SK-N-SH treated with all-trans-retinoic acid at 6 μM for 48 hours (cell line): ENCODE data around the gene ERFE.

Experiments
- ATAC-seq: fragments of 200-7000 bp; cut with Tn5 transposase; 3 replicates; pipeline ENCODE4 v1.9.1; 2020; ENCODE audit warnings: mild to moderate bottlenecking, moderate library complexity
- ARNTL ChIP-seq: fragments of 450-650 bp; formaldehyde crosslinking; IDR thresholded peaks from 2 replicates; pipeline ENCODE4 v1.5.0; 2020; ENCODE audit warnings: low read depth, mild to moderate bottlenecking, moderate library complexity, borderline replicate concordance
- BACH2 ChIP-seq: fragments of 250-450 bp; sonication (Bioruptor Pico); IDR thresholded peaks from 2 replicates; pipeline ENCODE4 v1.9.0; 2021; ENCODE audit warnings: mild to moderate bottlenecking, borderline replicate concordance
- CREB5 ChIP-seq: fragments of 250-450 bp; sonication (Bioruptor Pico); IDR thresholded peaks from 2 replicates; pipeline ENCODE4 v1.5.1; 2020; ENCODE audit warnings: low read depth, mild to moderate bottlenecking, moderate library complexity
- CSDC2 ChIP-seq: fragments of 250-450 bp; sonication (Bioruptor Pico); IDR thresholded peaks from 2 replicates; pipeline ENCODE4 v1.5.0; 2020; ENCODE audit warnings: mild to moderate bottlenecking, moderate library complexity
- ESRRG ChIP-seq: fragments of 250-450 bp; sonication (Bioruptor Pico); IDR thresholded peaks from 2 replicates; pipeline ENCODE4 v1.6.1; 2021; ENCODE audit warnings: mild to moderate bottlenecking
- GLIS3 ChIP-seq: fragments of 250-450 bp; sonication (Bioruptor Pico); IDR thresholded peaks from 2 replicates; pipeline ENCODE4 v1.5.0; 2020; ENCODE audit warnings: mild to moderate bottlenecking, moderate library complexity
- ISL1 ChIP-seq: fragments of 250-450 bp; sonication (Bioruptor Pico); IDR thresholded peaks from 2 replicates; pipeline ENCODE4 v2.1.2; 2022; ENCODE audit warnings: mild to moderate bottlenecking, moderate library complexity
- OSR1 ChIP-seq: fragments of 250-450 bp; sonication (Bioruptor Pico); IDR thresholded peaks from 2 replicates; pipeline ENCODE4 v1.8.0; 2022; ENCODE audit warnings: moderate library complexity, mild to moderate bottlenecking, inconsistent platforms
- PATZ1 ChIP-seq: fragments of 250-450 bp; sonication (Bioruptor Pico); IDR thresholded peaks from 2 replicates; pipeline ENCODE4 v1.8.0; 2020; ENCODE audit warnings: mild to moderate bottlenecking, moderate library complexity, borderline replicate concordance
- PPARA ChIP-seq: fragments of 250-450 bp; sonication (Bioruptor Pico); IDR thresholded peaks from 2 replicates; pipeline ENCODE4 v1.5.0; 2020; ENCODE audit warnings: mild to moderate bottlenecking, borderline replicate concordance
- RARB ChIP-seq: fragments of 250-450 bp; sonication (Bioruptor Pico); IDR thresholded peaks from 2 replicates; pipeline ENCODE4 v1.8.0; 2021; ENCODE audit warnings: mild to moderate bottlenecking, moderate library complexity
- SNAI2 ChIP-seq: fragments of 250-450 bp; sonication (Bioruptor Pico); IDR thresholded peaks from 2 replicates; pipeline ENCODE4 v1.5.0; 2020; ENCODE audit warnings: mild to moderate bottlenecking, moderate library complexity
- TCF4 ChIP-seq: fragments of 250-450 bp; sonication (Bioruptor Pico); IDR thresholded peaks from 2 replicates; pipeline ENCODE4 v1.8.0; 2021; ENCODE audit warnings: mild to moderate bottlenecking, moderate library complexity, borderline replicate concordance
- TOX ChIP-seq: fragments of 250-450 bp; sonication (Bioruptor Pico); IDR thresholded peaks from 2 replicates; pipeline ENCODE4 v1.8.0; 2021; ENCODE audit warnings: mild to moderate bottlenecking, moderate library complexity, borderline replicate concordance
- ZFP3 ChIP-seq: fragments of 250-450 bp; sonication (Bioruptor Pico); IDR thresholded peaks from 2 replicates; pipeline ENCODE4 v1.5.0; 2020; ENCODE audit warnings: mild to moderate bottlenecking, moderate library complexity
- ZFP30 ChIP-seq: fragments of 450-650 bp; formaldehyde crosslinking; IDR thresholded peaks from 2 replicates; pipeline ENCODE4 v1.5.0; 2022; ENCODE audit warnings: mild to moderate bottlenecking, moderate library complexity
- ZNF70 ChIP-seq: fragments of 450-650 bp; formaldehyde crosslinking; IDR thresholded peaks from 2 replicates; pipeline ENCODE4 v1.5.0; 2020; ENCODE audit warnings: mild to moderate bottlenecking, moderate library complexity
- TF ChIP-seq, protein P1 (sequence below): fragments of 250-450 bp; sonication (Bioruptor Pico); IDR thresholded peaks from 2 replicates; pipeline ENCODE4 v1.5.0; 2020; ENCODE audit warnings: mild to moderate bottlenecking, moderate library complexity
- TF ChIP-seq, protein P2 (sequence below): fragments of 250-450 bp; sonication (Bioruptor Pico); IDR thresholded peaks from 2 replicates; pipeline ENCODE4 v1.8.0; 2021; ENCODE audit warnings: low read depth, mild to moderate bottlenecking, moderate library complexity, borderline replicate concordance
- TF ChIP-seq, protein P3 (sequence below): fragments of 250-450 bp; sonication (Bioruptor Pico); IDR thresholded peaks from 2 replicates; pipeline ENCODE4 v1.5.1; 2021; ENCODE audit warnings: mild to moderate bottlenecking, moderate library complexity

The ERFE gene

DNA sequence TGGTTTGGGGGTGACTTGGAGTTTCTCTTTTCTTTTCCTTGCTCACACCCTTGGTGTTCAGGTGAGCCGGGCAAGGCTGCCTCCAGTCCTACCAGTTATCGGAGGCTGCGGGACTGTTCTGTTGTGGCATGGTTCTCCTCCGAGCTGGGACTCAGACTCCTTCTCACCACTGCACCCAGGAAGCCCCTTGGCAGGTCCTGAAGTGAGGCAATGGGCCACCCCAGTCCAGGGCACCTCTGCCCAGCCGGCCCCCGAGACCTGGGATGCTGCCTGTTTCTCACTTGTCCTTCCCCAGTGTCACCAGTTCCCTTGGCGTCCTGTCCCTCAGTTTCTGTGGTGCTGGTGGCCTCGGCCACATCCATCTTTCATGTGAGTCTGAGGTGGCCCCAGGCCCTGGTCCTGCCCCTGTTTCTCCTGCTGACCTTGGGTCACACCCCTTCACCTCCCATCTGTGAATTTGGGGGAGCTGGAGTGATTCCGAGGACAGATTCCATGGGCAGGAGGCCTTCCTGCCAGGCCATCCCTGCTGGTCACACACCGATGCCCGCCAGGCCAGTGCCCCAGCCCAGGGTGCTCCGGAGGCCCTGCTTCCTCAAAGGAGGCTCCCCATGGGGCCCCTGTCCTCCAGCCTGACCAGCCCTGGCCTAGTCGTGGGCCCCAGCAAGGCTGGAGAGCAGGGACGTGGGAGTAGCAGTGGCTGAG, 26.9 kb upstream of the ERFE start:
- ATAC-seq = no peak
- TF ChIP-seq PATZ1 (CRISPR knock-in tag) = no peak
- TF ChIP-seq ISL1 (CRISPR knock-in tag) = no peak
- TF ChIP-seq RARB (CRISPR knock-in tag) = no peak
- TF ChIP-seq GLIS3 (CRISPR knock-in tag) = no peak
- no peak for TF ChIP-seq BACH2 (CRISPR knock-in tag)
- TF ChIP-seq, protein P1, sequence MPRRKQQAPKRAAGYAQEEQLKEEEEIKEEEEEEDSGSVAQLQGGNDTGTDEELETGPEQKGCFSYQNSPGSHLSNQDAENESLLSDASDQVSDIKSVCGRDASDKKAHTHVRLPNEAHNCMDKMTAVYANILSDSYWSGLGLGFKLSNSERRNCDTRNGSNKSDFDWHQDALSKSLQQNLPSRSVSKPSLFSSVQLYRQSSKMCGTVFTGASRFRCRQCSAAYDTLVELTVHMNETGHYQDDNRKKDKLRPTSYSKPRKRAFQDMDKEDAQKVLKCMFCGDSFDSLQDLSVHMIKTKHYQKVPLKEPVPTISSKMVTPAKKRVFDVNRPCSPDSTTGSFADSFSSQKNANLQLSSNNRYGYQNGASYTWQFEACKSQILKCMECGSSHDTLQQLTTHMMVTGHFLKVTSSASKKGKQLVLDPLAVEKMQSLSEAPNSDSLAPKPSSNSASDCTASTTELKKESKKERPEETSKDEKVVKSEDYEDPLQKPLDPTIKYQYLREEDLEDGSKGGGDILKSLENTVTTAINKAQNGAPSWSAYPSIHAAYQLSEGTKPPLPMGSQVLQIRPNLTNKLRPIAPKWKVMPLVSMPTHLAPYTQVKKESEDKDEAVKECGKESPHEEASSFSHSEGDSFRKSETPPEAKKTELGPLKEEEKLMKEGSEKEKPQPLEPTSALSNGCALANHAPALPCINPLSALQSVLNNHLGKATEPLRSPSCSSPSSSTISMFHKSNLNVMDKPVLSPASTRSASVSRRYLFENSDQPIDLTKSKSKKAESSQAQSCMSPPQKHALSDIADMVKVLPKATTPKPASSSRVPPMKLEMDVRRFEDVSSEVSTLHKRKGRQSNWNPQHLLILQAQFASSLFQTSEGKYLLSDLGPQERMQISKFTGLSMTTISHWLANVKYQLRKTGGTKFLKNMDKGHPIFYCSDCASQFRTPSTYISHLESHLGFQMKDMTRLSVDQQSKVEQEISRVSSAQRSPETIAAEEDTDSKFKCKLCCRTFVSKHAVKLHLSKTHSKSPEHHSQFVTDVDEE (CRISPR knock-in tag) = no peak
- TF ChIP-seq, protein P2, sequence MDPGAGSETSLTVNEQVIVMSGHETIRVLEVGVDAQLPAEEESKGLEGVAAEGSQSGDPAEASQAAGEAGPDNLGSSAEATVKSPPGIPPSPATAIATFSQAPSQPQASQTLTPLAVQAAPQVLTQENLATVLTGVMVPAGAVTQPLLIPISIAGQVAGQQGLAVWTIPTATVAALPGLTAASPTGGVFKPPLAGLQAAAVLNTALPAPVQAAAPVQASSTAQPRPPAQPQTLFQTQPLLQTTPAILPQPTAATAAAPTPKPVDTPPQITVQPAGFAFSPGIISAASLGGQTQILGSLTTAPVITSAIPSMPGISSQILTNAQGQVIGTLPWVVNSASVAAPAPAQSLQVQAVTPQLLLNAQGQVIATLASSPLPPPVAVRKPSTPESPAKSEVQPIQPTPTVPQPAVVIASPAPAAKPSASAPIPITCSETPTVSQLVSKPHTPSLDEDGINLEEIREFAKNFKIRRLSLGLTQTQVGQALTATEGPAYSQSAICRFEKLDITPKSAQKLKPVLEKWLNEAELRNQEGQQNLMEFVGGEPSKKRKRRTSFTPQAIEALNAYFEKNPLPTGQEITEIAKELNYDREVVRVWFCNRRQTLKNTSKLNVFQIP = no peak
- no peak for TF ChIP-seq ZFP3 (CRISPR knock-in tag)
- no peak for TF ChIP-seq CSDC2 (CRISPR knock-in tag)
- no peak for TF ChIP-seq TCF4 (CRISPR knock-in tag)
- no peak for TF ChIP-seq TOX
- TF ChIP-seq, all 23 proteins: peak for 0

DNA sequence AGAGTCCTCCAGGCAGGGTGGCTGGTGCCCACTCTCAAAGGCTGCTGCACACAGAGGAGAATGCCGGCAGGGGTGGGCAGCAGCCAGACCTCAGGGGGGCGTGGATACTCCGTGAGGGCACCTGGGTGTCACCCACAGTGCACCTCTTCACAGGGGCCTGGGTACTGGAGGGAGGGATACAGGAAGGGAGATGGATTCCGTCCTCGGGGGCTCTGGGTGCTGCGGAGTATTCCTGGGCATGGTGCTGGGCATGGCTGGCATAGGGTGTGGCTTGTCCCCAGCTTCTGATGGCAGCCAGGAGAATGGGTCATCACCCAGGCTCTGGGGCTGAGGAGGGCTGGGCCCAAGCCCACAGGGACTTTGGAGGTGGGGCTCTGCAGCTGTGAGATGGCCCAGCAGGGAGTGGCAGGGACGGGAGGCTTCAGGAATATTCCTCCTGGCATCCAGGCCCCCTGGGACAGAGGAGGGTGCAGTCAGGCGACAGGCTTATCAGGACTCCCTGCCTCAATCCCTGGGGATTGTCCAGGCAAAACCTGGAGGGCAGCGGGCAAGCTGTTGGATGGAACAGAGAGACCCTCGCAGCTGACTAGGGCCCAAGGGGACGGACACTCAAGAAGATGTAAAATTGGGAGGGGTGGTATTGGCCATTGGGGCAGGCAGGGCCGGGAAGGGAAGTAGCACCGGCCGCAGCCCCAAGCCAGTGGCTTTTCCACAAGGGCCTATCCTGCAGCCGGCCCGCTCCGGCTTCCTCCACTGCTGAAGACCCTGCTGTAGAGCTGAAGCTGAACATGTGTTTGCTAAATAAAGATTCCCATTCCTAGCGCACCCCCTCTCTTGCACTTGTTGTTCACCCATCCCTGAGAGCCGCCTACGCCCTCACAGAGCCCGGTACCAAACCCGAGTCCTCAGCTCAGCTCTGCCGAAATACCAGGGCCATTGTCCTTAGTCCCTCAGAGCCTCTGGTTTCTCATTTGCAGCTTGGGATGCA, 26.0 kb upstream of the ERFE start:
- TF ChIP-seq, protein P2 = no peak
- TF ChIP-seq RARB (CRISPR knock-in tag) (no peak), ZFP3 (CRISPR knock-in tag) (no peak), PATZ1 (CRISPR knock-in tag) (no peak), PPARA (no peak), ZNF70 (CRISPR knock-in tag) (no peak)
- ATAC-seq = no peak

DNA sequence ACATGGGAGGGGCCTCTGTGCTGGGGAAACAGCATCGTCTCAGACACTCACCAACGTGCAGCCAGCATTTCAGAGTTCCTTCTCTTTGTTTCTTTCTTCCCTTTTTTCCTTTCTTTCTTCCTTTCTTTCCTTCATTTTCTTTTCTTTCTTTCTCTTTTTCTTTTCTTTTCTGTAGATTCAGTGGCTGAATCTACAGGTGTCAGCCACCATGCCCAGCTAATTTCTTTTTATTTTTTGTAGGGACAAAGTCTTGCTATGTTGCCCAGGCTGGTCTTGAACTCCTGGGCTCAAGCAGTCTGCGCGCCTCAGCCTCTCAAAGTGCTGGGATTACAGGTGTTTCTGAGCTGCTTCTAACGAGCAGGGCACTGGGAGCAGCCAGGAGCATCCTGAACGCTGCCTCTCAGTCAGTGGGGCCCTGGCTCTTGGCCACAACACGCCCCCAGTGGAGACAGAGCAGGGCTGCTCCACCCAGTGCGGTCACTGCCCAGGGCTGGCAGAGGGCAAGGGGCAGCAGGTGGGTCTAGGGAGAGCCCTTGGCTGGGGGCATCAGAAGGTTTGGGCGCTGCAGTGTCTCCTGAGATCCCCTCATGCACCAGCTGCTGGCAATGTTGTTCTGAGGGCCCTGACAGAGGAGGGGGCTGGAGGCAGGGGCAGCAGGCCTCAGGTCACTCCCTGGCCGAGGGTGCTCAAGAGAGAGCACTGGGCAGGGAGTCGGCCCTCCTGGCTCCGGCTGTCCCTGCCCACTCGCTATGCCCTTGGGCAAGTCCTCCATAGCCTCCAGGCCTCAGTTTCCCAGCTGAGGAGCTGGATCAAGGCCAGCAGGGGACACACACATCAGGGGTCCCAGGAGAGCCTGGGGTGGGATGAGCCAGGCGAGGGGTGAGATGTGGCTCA, 25.0 kb upstream of the ERFE start:
- peak; percentile 44; the same call in 2 of the 3 replicates for ATAC-seq
- TF ChIP-seq ZFP30 (CRISPR knock-in tag) (no peak), ZFP3 (CRISPR knock-in tag) (no peak), PPARA (no peak), BACH2 (CRISPR knock-in tag) (no peak), ARNTL (CRISPR knock-in tag) (no peak), ESRRG (CRISPR knock-in tag) (no peak), CREB5 (no peak), RARB (CRISPR knock-in tag) (no peak), SNAI2 (CRISPR knock-in tag) (no peak), OSR1 (CRISPR knock-in tag) (no peak), ISL1 (CRISPR knock-in tag) (no peak)
- TF ChIP-seq, protein P3, sequence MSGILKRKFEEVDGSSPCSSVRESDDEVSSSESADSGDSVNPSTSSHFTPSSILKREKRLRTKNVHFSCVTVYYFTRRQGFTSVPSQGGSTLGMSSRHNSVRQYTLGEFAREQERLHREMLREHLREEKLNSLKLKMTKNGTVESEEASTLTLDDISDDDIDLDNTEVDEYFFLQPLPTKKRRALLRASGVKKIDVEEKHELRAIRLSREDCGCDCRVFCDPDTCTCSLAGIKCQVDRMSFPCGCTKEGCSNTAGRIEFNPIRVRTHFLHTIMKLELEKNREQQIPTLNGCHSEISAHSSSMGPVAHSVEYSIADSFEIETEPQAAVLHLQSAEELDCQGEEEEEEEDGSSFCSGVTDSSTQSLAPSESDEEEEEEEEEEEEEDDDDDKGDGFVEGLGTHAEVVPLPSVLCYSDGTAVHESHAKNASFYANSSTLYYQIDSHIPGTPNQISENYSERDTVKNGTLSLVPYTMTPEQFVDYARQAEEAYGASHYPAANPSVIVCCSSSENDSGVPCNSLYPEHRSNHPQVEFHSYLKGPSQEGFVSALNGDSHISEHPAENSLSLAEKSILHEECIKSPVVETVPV (CRISPR knock-in tag) = no peak
